ENCODE data around the gene USP2.

The USP2 gene

DNA sequence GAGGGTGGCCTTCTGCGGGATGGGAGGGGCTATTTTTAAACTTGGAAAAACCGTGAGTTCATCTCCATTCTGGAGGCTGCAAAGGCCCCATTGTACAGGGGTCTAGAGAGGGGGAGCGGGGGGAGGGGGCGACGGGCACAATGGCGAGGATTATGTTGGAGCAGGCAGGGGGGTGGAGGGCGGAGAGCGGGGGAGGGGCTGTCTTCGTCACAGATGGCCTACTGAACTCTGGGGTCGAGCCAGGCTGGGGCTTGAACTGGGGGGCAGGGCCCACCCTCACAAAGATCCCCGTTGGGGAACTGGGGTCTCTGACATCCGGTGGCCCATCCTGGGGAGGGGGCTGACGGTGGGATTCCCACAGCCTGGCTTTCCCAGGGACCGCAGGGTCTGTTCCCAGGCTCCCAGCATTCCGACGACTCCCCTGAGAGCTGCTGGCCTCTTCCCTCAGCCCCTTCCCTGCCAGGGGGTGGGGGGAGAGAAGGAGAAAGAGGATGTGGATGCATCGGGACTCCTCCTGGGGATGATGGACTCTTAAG lies 61.2 kb downstream of the USP2 start:
- DNase-seq: no peak

DNA sequence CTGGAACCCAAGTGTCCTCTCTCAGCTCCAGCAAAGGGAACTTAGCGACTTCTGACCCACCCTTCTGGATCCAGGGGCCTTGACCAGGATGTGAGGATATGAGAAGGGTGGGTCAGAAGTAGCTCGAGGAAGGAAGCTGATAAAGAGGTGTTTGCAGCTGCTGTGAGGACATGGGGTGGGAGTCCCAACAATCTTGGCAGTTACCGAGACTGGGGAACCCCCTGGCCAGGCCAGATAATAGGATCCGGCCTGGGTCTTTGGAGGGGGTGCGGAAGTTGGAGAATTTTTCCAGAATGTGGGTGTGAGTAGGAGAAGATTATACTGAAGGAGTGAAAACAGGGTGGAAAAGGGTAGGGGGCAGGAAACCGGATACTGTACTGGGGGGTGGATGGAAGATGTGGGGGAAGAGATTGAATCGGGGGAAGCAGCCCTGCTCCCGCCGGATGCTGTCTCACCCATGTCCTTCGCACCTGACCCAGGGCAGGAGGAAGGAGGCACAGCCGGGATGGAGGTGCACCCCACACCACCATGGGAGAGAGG lies 61.7 kb downstream of the USP2 start:
- no peak for DNase-seq

DNA sequence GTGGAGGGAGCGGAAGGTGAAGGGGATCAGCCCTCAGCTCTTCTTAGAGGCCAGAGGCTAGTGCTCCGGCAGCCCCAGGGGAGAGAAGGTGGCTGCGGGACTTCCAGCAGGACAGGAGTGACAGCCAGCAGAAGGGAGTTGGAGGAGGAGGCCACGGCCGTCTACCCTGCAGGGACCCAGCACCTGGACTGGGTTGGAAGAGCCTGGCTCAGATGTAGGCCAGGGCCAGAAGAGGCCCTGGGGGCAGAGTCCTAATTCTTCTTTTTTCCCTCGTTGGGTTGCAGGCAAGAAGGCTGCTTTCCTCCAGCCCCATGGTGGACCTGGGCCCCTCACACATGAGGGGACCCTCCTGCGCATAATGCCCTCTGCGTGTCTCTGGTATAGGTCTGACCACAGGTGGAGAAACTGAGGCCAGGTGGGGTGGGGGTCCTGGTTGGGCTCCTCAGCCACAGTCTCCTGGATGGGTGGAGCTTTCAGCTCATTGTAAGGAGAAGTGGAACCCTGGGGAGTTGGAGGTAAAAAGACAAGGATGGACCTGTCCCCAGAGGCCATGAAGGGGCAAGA lies 62.3 kb downstream of the USP2 start:
- no peak for DNase-seq

DNA sequence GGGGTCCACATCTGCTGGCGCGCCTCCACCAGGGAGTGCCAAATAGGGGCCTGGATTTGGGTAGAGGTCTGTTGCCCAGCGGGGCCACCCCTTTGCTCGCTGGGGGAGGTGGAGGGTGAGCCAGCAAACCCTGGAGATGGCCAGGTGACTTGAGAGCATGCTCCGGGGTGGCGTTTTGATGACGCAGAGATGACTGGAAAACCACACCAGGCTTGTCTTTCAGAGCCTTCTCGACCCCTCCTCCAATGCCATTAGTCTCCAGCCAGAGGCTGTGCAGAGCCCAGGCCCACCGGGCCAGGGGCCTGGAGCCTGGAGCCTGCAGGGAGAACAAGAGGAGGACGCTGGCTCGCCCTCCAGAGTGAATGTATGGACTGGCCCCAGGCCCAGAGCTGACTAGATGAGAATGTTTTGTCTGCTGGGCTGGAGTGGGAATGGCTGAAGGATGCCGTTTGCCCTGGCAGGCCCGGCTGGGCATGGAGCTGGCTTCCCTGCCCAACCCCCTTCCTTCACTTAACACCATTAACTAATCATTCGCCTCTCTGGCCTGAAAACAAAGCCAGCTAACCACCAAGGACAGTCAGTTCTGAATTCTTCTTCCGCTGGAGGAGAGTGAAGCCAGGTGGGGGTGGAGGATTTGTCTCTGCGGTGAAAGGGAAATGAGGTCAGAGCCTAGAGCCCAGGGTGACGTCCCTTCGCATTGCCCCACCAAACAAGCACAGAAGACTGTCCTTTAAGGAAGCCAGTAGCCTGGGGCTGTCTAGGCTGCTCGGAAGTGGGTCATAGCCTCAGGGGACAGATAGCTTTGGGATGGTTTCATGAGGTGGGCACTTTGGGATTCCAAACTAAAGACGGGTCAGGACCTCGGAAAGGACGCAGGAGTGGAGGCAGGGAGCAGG lies 63.0 kb downstream of the USP2 start:
- no peak for DNase-seq

DNA sequence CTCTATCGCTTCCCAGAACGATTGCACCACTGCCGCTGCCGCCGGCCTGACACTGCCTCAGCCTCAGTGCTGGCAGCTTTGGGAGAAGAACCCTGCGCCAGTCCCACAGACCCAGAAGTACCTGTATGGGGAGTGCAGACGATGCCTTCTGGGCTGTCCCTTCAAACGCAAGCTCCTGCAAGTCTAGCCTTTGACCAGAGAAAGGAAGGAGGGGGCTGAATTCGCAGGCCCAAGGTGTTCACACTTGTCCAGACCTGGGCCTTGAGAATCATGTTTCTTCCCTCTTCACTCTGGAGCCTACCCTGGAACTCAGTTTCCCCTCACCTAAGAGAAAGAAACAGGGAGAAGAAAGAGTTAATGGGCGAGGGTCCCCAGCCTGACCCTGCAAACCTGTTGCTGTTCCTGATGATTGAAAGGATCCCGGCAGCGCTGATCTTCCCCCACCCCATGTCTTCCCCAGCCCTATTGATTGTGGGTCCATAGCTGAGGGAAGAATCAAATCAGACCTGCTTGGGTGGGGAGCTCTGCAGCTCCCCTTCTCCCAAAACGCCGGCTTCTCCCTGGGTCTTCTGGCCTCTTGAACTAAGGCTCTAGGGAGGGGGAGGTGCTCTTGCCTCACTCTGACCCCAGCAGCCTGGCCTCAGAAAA lies 63.8 kb downstream of the USP2 start:
- DNase-seq: no peak

DNA sequence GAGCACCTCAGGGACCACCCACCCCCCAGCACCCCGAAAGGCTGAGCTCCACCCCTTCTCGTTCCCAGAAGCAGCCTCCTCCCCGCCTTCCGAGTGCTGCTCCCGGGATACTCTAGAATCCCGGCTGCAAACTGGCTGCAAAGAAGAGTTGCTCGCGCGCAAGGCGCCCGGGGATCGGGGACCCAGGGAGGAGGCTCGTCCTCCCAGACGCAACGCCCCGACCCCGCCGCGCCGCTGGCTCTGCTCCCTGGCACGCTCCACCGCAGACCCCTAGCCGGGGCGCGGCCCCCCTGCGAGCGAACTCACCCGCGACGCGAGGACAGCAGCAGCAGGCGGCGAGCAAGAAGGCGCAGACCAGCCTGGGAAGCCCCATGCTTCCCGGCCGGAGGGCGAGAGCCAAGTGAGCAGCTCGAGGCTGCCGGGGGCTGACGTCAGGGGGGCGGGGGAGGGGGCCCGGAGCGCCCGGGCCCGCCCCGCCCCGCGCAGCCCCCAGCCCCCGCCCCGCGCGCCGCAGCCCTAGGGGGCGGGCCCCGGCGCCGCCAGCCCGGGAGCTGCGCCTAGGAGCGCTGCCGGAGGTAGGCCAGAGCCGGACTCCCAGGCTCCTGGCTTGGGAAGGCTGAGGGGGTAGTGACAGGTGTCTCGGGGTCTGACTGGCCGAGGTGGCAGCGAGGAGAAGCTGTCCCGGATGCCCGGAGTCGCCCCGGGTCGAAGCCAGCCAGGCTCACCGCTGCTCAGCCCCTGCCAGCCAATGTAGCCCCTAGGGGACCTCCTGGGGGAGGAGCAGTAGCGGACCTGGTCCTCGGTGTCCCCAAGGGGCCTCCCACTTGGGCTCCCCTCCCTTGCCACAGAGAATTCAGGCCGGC lies 64.5 kb downstream of the USP2 start, which contains the start of gene MCAM:
MCAM (minus strand) TSS at position 402 of the 863 bp plus-strand sequence; CDS start at position 373, 29 bp downstream.
- peak; percentile 19 for DNase-seq

DNA sequence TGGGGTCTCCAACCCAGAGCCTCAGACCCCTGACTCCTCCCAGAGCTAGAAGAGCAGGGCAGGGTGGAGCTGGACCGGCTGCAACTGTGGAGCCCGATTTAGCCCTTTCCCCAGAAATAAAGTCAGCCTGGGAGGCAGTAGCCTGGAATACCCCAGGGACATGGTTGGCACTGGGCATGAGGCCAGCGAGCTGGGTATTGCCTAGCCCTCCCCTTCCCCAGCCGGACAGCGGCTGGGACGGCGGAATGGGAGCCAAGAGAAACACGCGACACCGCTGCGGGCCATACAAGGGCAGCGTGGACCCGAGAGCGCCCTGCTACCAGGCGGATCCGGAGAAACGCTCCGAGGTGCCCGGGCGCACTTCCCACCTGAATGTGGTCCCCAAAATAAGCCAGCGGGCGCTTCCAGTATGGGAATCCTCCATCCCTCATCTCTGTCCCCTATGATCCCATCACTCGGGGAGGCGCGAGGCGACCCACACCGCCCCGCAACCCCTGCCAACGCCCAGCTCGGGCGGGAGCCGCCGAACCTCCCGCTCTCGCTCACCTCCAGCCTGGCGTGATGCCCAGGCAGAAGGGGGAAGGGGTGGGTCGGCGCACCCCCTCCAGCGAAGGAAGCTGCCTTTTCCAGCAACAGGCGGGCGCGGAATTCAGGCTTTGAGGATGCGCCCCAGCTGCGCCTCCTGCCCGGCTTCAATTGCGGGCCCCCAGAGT lies 65.3 kb downstream of the USP2 start:
- DNase-seq: peak; percentile 17

DNA sequence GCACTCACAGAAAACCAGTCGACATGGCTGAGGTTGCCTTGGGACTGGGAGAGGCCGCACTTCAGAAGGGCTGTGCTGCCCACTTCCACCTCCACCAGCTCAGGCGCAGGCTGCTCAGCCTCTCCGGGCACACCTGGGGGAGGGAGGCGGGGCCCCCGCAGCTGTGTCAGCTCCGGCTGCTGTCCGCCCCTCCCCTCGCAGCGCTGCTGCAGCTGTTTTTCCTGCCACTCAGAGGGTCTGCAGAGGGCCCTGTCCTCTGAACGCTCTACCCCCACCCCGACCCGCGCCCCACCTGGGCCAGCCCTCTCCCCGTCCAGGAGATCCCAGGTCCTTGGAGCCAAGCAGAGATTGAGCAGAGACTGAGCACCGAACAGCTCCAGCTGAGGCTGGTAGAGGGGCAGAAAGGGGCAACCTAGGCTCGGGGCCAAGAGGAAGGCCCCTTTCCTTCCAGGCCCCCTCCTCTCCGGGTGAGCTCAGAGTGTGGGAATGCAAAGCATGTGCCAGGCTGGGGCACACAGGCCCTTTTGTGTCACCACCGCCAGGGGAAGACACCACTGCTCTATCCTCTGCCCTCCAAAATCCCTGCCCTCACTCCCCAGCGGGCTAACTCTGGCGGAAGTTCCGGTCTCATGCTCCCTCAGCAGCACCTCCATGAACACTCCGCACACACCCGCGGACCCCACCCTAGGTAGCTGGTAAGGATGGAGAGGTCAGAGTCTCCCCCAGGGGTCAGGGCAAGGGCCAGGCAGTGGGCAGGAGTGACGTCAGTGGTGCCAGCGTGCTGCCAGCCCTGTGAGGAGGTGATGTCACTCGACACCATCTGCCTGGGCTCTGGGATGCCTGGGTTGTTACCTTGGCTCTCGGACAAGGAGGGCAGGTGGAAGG lies 66.1 kb downstream of the USP2 start:
- peak; percentile 72 for DNase-seq

DNA sequence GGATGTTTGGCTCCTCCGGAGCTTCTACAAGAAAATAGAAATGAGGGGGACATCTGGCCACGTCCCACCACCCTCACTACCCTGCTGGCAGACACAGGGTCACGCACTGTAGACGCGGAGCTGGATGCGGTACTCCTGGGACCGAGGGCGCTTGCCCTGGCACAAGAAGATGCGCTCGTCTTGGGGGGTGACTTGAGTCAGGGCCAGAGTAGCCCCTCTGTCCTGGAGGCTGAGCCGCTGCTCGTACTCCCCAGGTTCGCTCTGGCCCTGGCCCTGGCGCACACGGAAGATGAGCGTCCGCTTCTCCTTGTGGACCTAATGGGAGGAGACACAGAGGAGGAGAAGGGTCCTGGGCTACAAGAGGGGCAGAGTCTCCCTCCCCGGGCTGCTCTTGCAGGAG lies 66.8 kb downstream of the USP2 start:
- DNase-seq: no peak

DNA sequence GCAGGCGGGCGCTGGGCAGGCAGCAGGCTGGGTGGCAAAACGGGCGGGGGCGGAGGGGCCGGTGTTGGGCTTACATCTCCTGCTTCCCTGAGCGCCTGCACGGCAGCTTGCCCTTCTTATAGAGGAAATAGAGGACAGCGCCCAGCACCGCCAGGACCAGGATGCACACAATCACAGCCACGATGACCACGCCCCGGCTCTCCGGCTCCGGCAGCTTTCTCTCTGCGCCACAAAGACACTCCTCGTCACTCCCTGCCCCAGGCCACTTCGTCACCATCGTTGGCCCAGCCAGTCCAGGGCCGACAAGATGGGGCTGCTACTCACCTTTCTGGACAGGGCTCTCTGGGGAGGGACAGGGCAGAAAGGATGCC lies 70.8 kb downstream of the USP2 start:
- DNase-seq: no peak

DNA sequence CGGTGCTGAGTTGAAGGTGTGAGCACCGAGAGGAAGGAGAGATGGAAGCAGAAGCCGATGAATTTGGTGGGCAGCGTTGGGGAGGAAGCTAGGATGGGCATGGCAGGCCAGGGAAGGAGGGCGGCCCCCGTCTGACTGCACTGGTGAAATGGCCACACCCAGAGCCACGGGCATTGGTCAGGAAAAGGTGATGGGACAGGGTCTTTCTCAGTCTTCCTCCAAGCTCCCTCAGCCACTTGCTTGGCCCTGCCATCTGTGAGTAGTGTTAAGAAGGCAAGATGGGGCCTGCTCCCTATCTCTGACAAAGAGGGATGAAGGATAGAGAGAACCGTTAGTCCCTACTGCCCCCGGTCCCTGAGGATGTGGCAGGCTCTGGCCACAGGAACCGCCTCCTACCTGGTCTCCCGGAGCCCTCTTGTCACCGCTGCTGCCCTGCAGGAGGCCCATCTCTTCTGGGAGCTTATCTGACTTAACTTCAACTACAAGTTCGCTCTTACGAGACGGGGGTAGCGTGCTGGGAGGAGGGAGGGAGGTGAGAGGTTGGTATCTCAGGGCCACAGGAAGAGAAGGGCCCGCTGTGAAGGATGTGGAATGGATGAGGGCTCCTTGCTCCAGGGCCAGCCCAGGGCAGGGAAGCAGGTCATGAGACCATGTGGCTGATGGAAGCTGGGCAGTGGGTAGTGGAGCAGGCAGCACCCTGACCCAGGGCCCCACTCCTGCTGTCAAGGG lies 71.4 kb downstream of the USP2 start:
- no peak for DNase-seq

DNA sequence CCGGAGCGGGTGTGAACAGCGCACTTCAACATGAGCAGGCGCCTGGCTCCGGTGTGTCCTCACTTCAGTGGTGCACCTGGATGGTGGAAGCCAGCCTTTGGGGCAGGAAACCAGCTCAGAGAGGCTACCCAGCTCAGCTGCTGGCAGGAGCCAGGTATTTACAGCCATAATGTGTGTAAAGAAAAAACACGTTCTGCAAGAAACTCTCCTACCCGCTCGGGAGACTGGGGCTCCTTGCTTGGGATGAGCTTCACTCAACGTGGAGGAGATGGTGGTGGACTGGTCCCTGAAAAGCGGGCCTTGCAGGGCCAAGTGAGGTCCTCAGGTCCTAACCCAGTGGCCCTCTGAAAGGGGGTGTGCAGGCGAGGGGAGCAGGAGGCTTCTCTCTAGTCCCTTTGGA lies 72.1 kb downstream of the USP2 start:
- DNase-seq: no peak

DNA sequence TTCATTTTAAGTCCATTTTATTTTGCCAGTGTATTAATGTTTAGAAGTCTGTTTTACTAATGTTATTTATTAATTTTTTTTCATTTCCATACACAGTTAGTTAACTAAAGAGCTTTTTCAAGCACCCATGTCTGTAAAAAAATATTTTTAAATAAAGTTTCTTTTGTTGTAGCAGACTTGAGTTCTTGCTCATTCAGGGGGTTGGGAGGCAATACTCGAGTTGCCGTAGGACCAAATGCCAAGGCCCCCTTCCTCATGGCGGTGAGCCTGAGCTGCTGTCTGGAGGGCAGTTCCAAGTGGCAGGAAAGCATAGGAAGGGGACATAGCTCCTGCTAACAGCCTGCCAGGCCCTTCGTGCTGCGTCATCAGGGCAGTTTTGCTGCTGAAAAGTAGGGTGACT lies 73.5 kb downstream of the USP2 start:
- no peak for DNase-seq

DNA sequence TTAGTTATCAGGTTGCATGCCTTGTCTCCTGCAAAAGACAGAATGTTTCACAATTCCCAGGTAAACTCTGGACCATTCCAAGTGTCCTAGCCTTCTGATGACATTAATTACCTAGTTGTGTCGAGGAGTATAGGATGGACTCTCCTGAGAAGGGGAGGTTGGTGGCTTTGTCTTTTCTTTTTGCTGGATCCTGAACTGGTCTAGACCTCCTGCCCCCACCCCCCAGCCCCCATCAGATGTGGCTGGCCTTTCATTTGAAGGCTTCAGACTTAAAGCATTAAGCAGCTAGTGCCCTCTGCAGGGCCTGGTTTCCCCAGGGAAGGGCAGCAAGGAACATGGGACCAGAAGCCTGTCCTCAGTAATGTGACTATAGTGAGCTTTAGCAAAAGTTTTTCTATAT lies 74.3 kb downstream of the USP2 start:
- no peak for DNase-seq

DNA sequence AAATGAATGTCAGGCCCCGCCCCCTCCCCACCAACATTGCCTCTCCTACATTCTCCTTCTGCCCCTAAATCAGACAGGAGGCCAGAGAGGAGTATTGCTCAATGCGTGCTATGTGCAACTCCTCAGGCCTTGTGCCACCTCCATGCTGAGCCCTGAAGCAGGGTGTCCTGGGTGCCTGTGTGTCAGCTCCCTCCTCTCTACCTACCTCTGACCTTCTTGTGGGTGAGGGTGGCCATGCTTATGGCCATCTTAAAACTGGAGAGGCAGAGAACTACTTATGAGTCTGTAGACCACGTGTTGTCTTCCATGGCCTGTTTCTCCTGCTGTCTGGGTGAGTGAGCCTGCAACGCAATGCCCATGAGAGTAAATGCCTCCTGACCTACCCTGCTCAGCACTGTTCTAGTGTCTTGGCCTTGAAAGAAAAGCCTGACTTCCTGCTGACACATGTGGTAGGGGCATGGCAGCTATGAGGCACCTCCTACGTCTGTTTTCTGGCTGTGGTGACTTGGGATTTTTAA lies 75.1 kb downstream of the USP2 start:
- no peak for DNase-seq

DNA sequence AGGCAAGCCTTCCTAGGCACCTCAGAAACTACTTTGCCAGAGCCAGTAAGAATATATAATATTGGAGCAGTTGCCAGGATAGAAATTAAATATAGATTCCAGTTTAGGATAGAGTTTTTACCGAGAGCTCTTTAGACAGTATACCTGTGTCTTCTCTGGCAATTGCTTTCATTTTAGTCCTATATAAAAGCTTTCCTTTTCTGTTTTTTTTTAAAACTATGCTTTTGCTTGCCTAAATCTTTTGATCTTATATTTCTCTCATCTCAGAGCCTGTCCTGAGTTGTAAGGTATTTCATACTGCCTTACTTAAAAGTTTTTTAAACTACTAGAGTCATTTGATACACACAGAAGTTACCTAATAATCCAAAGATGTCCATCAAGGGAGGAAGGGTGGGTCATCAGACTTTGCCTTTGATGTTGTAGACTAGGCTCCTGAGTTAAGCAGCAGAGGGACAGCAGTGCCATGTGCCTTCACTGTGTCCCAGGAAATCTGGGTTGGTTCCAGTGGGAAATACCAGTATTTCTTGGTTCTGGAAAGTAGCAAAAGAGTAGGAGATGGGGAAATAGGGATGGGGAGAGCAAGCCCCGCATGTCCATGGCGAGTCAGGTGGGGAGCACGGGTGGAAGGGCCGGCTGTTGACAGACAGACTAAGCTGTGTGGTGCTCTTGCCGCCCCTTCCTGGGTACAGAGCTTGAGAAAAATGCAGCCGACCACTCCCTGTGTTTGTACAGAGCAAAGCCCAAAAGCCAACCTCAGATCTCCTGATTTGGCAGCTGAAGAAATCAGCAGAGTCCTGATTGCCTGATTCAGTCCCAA lies 75.7 kb downstream of the USP2 start:
- no peak for DNase-seq
